ENCODE measurements around the gene MYO1B.

MYO1B gene

GRCh38 chr2:191322828-191323506 is 77.8 kb downstream of the MYO1B start:
- no peak for DNase-seq (ENCODE audit: low spot score)

- DNase-seq (ENCODE audit: low spot score), result no peak
These were observed 80.6 kb downstream of the MYO1B start for GRCh38 chr2:191325651-191326365.

- no peak for DNase-seq (ENCODE audit: low spot score)
These were observed 82.3 kb downstream of the MYO1B start for GRCh38 chr2:191327484-191327883.

GRCh38 chr2:191328150-191328809 is 83.1 kb downstream of the MYO1B start:
- DNase-seq (ENCODE audit: low spot score), result no peak

GRCh38 chr2:191329841-191330240 is 84.6 kb downstream of the MYO1B start:
- no peak for DNase-seq (ENCODE audit: low spot score)

GRCh38 chr2:191333911-191334357 is 88.7 kb downstream of the MYO1B start:
- no peak for DNase-seq (ENCODE audit: low spot score)

- DNase-seq (ENCODE audit: low spot score), result no peak
These were observed 90.8 kb downstream of the MYO1B start for GRCh38 chr2:191335875-191336464.

GRCh38 chr2:191341436-191341835 is 96.2 kb downstream of the MYO1B start:
- DNase-seq (ENCODE audit: low spot score), result no peak

GRCh38 chr2:191343796-191344338 is 98.7 kb downstream of the MYO1B start:
- peak; percentile 52 for DNase-seq (ENCODE audit: low spot score)

GRCh38 chr2:191345788-191346187 is 100.6 kb downstream of the MYO1B start:
- DNase-seq (ENCODE audit: low spot score), result no peak

GRCh38 chr2:191347154-191347553 is 102.0 kb downstream of the MYO1B start:
- DNase-seq (ENCODE audit: low spot score), result no peak

- DNase-seq (ENCODE audit: low spot score), result no peak
These were observed 102.7 kb downstream of the MYO1B start for GRCh38 chr2:191347881-191348280.

GRCh38 chr2:191349990-191350389 is 104.8 kb downstream of the MYO1B start:
- DNase-seq (ENCODE audit: low spot score), result no peak

GRCh38 chr2:191350826-191351225 is 105.6 kb downstream of the MYO1B start:
- no peak for DNase-seq (ENCODE audit: low spot score)

GRCh38 chr2:191351298-191351697 is 106.1 kb downstream of the MYO1B start:
- no peak for DNase-seq (ENCODE audit: low spot score)

GRCh38 chr2:191351921-191352320 is 106.7 kb downstream of the MYO1B start:
- no peak for DNase-seq (ENCODE audit: low spot score)

GRCh38 chr2:191352536-191352935 is 107.3 kb downstream of the MYO1B start:
- peak; percentile 36 for DNase-seq (ENCODE audit: low spot score)

- no peak for DNase-seq (ENCODE audit: low spot score)
These were observed 110.1 kb downstream of the MYO1B start for GRCh38 chr2:191355170-191355758.

- no peak for DNase-seq (ENCODE audit: low spot score)
These were observed 112.5 kb downstream of the MYO1B start for GRCh38 chr2:191357678-191358077.

GRCh38 chr2:191358325-191359025 is 113.3 kb downstream of the MYO1B start:
- DNase-seq (ENCODE audit: low spot score), result no peak

- no peak for DNase-seq (ENCODE audit: low spot score)
These were observed 113.9 kb downstream of the MYO1B start for GRCh38 chr2:191359133-191359532.

Measured in COLO829 (cell line).